Kidney epithelial cell (primary cell): ENCODE results near the gene GSKIP. TPM values are rescaled to one million over a fixed set of nuclear protein-coding genes. Genes with fewer than 3 reads are reported as not detected.

Experiments
- DNase-seq: peaks from one replicate; pipeline ENCODE4 v3.0.0-alpha.2; 2010; ENCODE audit warnings: low read depth
- H3K27me3 ChIP-seq: 2 replicates; pipeline ENCODE4 v1.6.0; 2011; ENCODE audit warnings: low read length; ENCODE audit not compliant: control insufficient read depth, insufficient read depth
- H3K36me3 ChIP-seq: 2 replicates; pipeline ENCODE4 v1.5.1; 2011; ENCODE audit warnings: low read length; ENCODE audit not compliant: control insufficient read depth, insufficient read depth
- H3K4me3 ChIP-seq: 2 replicates; pipeline ENCODE4 v1.5.1; 2011; ENCODE audit warnings: low read depth, mild to moderate bottlenecking, control low read depth, low read length
- CTCF ChIP-seq: IDR thresholded peaks from 2 replicates; pipeline ENCODE4 v1.5.1; 2011; ENCODE audit warnings: mild to moderate bottlenecking, moderate library complexity, low read length, control low read depth, inconsistent platforms; ENCODE audit not compliant: insufficient read depth, poor library complexity, severe bottlenecking
- total RNA-seq: library from RNA; depleted of rRNA; stranded (reverse); fragments of >200 nt; gene quantifications from 2 replicates; pipeline ENCODE4 v1.2.3, GENCODE V29; 2015

Gene GSKIP
- total RNA-seq, 1 donor from 2014 or later = 42.8 TPM

DNA sequence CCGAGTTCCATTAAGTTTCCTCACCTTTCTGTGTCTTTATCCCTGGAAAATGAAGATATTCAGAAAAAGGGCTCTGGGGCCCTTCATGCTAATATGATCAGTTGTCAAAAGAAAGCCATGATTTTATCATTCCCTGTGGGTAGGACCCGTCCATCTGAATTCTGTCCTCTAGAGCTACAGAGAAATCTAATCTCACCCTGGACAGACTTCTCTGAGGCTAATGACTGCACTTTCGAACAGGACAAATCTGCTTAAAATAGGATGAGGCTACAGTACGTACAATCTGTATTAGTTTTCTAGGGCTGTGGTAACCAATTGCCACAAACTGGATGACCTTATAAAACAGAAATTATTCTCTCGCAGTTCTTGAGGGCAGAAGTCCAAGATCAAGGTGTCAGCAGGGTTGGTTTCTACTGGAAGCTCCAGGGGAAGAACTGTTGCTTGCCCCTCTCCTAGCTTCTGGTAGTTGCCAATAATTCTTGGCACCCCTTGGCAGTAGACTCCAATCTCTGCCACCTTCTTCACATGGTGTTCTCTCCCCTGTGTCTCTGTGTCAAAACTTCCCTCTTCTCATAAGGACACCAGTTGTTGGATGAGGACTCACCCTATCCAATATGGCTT is 29.9 kb downstream of the GSKIP start:
- no peaks in the 10 kb centered on the region for H3K27me3 ChIP-seq
- no peaks in the 10 kb centered on the region for H3K36me3 ChIP-seq
- TF ChIP-seq CTCF = no peak
- DNase-seq = no peak
- H3K4me3 ChIP-seq = peak overlapping the region; percentile 78

- no peak for DNase-seq
These were observed 30.9 kb downstream of the GSKIP start for GRCh38 chr14:96394047-96394815.

DNA sequence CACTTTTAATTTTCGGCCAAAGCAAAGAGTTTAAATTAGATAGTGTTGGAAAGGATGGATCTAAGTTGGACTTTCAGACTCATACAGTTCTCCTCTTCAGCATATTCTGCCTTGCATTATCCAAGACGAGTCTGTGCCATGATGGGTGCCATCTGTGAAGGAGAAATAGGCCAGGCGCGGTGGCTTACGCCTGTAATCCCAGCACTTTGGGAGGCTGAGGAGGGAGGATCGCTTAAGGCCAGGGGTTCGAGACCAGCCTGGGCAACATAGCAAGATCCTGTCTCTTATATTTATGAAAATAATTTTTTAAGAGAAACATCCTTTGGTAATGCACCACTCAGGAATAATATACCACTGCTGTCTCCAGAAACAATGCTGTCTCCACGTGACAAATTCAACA is 35.1 kb downstream of the GSKIP start:
- H3K27me3 ChIP-seq = no peaks in the 10 kb centered on the region
- DNase-seq = no peak
- no peaks in the 10 kb centered on the region for H3K36me3 ChIP-seq
- no peak overlapping the region for H3K4me3 ChIP-seq
- TF ChIP-seq CTCF = no peak

More at GRCh38 chr14:96394047-96394815, 30.9 kb downstream of the GSKIP start:
- Histone ChIP-seq H3K36me3 (no peaks in the 10 kb centered on the region), H3K27me3 (no peaks in the 10 kb centered on the region), H3K4me3 (no peak overlapping the region)
- no peak for TF ChIP-seq CTCF

- H3K36me3 ChIP-seq = no peaks in the 10 kb centered on the region
- TF ChIP-seq CTCF = no peak
- no peak overlapping the region for H3K4me3 ChIP-seq
- no peaks in the 10 kb centered on the region for H3K27me3 ChIP-seq
- no peak for DNase-seq
These were observed 35.6 kb downstream of the GSKIP start for GRCh38 chr14:96398921-96399320.

- H3K36me3 ChIP-seq = no peaks in the 10 kb centered on the region
- no peak overlapping the region for H3K4me3 ChIP-seq
- DNase-seq = no peak
- H3K27me3 ChIP-seq = no peaks in the 10 kb centered on the region
- TF ChIP-seq CTCF = no peak
These were observed 36.1 kb downstream of the GSKIP start for GRCh38 chr14:96399405-96399804.
